WTC11 (cell line): Measurements from ENCODE around the gene XKR7. TPM values are rescaled to one million over a fixed set of nuclear protein-coding genes. Genes with fewer than 3 reads are reported as not detected.

Source experiments
- ATAC-seq: fragments of 200-7000 bp; cut with Tn5 transposase; 2 replicates; pipeline ENCODE4 v1.10.0; 2021; ENCODE audit warnings: mild to moderate bottlenecking, moderate library complexity
- CTCF ChIA-PET: fragments of 300-600 bp; sonication (Branson Sonifier 250); formaldehyde crosslinking; loops from one replicate; lab custom pipeline; 2021; ENCODE audit warnings: antibody characterized with exemption; lab: Charles Lee
- POLR2A ChIA-PET: fragments of 350-600 bp; sonication (Branson Sonifier 250); formaldehyde crosslinking; loops from one replicate; lab custom pipeline; 2021; ENCODE audit warnings: antibody characterized with exemption; lab: Charles Lee
- DNase-seq: peaks from one replicate; pipeline ENCODE4 v3.0.0; 2021; ENCODE audit warnings: low spot score
- H3K27ac Mint-ChIP-seq: 2 replicates; pipeline ENCODE4 v1.8.0; 2021; ENCODE audit warnings: mixed read lengths
- H3K27me3 Mint-ChIP-seq: 2 replicates; pipeline ENCODE4 v1.8.0; 2021; ENCODE audit warnings: low read depth, mild to moderate bottlenecking, moderate library complexity, mixed read lengths
- H3K36me3 Mint-ChIP-seq: 2 replicates; pipeline ENCODE4 v1.8.0; 2021; ENCODE audit warnings: mixed read lengths
- H3K4me1 Mint-ChIP-seq: 2 replicates; pipeline ENCODE4 v1.8.0; 2022; ENCODE audit warnings: mixed read lengths
- H3K4me3 Mint-ChIP-seq: 2 replicates; pipeline ENCODE4 v1.8.0; 2021; ENCODE audit warnings: mild to moderate bottlenecking, moderate library complexity, mixed read lengths
- H3K9me3 Mint-ChIP-seq: 2 replicates; pipeline ENCODE4 v1.8.0; 2021; ENCODE audit warnings: mixed read lengths
- E2F1 ChIP-seq: sonication (generic); formaldehyde crosslinking; IDR thresholded peaks from 2 replicates; pipeline ENCODE4 v1.8.0; 2022; ENCODE audit warnings: mild to moderate bottlenecking, missing genetic modification reagents
- EMX1 ChIP-seq: fragments of 250-450 bp; sonication (Bioruptor Pico); IDR thresholded peaks from 2 replicates; pipeline ENCODE4 v1.8.0; 2021; ENCODE audit warnings: mild to moderate bottlenecking
- ERG ChIP-seq: fragments of 250-450 bp; sonication (Bioruptor Pico); IDR thresholded peaks from 2 replicates; pipeline ENCODE4 v1.8.0; 2021; ENCODE audit warnings: mild to moderate bottlenecking
- FOXK1 ChIP-seq: sonication (generic); formaldehyde crosslinking; IDR thresholded peaks from 2 replicates; pipeline ENCODE4 v1.8.0; 2022; ENCODE audit warnings: mild to moderate bottlenecking, moderate library complexity, missing genetic modification reagents
- JUN ChIP-seq: sonication (generic); formaldehyde crosslinking; IDR thresholded peaks from 2 replicates; pipeline ENCODE4 v1.8.0; 2023; ENCODE audit warnings: mild to moderate bottlenecking, missing genetic modification reagents
- MXD4 ChIP-seq: fragments of 250-450 bp; sonication (Bioruptor Pico); IDR thresholded peaks from 2 replicates; pipeline ENCODE4 v1.8.0; 2021; ENCODE audit warnings: mild to moderate bottlenecking, moderate library complexity, borderline replicate concordance
- NFATC4 ChIP-seq: fragments of 250-450 bp; sonication (Bioruptor Pico); IDR thresholded peaks from 2 replicates; pipeline ENCODE4 v1.9.0; 2021; ENCODE audit warnings: mild to moderate bottlenecking
- NR1H2 ChIP-seq: sonication (generic); formaldehyde crosslinking; IDR thresholded peaks from 2 replicates; pipeline ENCODE4 v1.9.0; 2021; ENCODE audit warnings: mild to moderate bottlenecking, moderate library complexity, missing genetic modification reagents
- PREB ChIP-seq: sonication (generic); formaldehyde crosslinking; IDR thresholded peaks from 2 replicates; pipeline ENCODE4 v1.8.1; 2022; ENCODE audit warnings: mild to moderate bottlenecking, missing genetic modification reagents, moderate library complexity, borderline replicate concordance
- SMAD4 ChIP-seq: sonication (generic); formaldehyde crosslinking; IDR thresholded peaks from 2 replicates; pipeline ENCODE4 v1.8.0; 2022; ENCODE audit warnings: mild to moderate bottlenecking, missing genetic modification reagents
- SOX15 ChIP-seq: fragments of 250-450 bp; sonication (Bioruptor Pico); IDR thresholded peaks from 2 replicates; pipeline ENCODE4 v1.9.0; 2021; ENCODE audit warnings: mild to moderate bottlenecking
- ZNF219 ChIP-seq: sonication (generic); formaldehyde crosslinking; IDR thresholded peaks from 2 replicates; pipeline ENCODE4 v1.8.0; 2023; ENCODE audit warnings: missing genetic modification reagents, mild to moderate bottlenecking, borderline replicate concordance
- ZNF263 ChIP-seq: sonication (generic); formaldehyde crosslinking; IDR thresholded peaks from 2 replicates; pipeline ENCODE4 v1.8.1; 2022; ENCODE audit warnings: low read depth, mild to moderate bottlenecking, moderate library complexity, missing genetic modification reagents
- ZNF396 ChIP-seq: fragments of 250-450 bp; sonication (Bioruptor Pico); IDR thresholded peaks from 2 replicates; pipeline ENCODE4 v1.8.0; 2021; ENCODE audit warnings: mild to moderate bottlenecking, moderate library complexity, borderline replicate concordance
- ZNF416 ChIP-seq: fragments of 250-450 bp; sonication (Bioruptor Pico); IDR thresholded peaks from 2 replicates; pipeline ENCODE4 v1.9.0; 2021; ENCODE audit warnings: mild to moderate bottlenecking, inconsistent platforms
- ZNF423 ChIP-seq: fragments of 250-450 bp; sonication (Bioruptor Pico); IDR thresholded peaks from 2 replicates; pipeline ENCODE4 v2.1.2; 2022; ENCODE audit warnings: mild to moderate bottlenecking, moderate library complexity
- ZNF671 ChIP-seq: fragments of 250-450 bp; sonication (Bioruptor Pico); IDR thresholded peaks from 2 replicates; pipeline ENCODE4 v1.8.0; 2021; ENCODE audit warnings: mild to moderate bottlenecking
- total RNA-seq: library from RNA; stranded (reverse); gene quantifications from 3 replicates; pipeline ENCODE4 v1.2.3, GENCODE V29; 2021
- TF ChIP-seq, protein P1 (sequence below): fragments of 250-450 bp; sonication (Bioruptor Pico); IDR thresholded peaks from 2 replicates; pipeline ENCODE4 v1.9.0; 2021; ENCODE audit warnings: moderate library complexity, mild to moderate bottlenecking, inconsistent platforms, borderline replicate concordance
- TF ChIP-seq, protein P2 (sequence below): fragments of 250-450 bp; sonication (Bioruptor Pico); IDR thresholded peaks from 2 replicates; pipeline ENCODE4 v1.9.0; 2021; ENCODE audit warnings: mild to moderate bottlenecking
- TF ChIP-seq, protein P3 (sequence below): sonication (generic); formaldehyde crosslinking; IDR thresholded peaks from 2 replicates; pipeline ENCODE4 v1.8.1; 2022; ENCODE audit warnings: missing genetic modification reagents, borderline replicate concordance
- TF ChIP-seq, protein P4 (sequence below): sonication (generic); formaldehyde crosslinking; IDR thresholded peaks from 2 replicates; pipeline ENCODE4 v1.8.0; 2023; ENCODE audit warnings: missing genetic modification reagents
- TF ChIP-seq, protein P5 (sequence below): fragments of 250-450 bp; sonication (Bioruptor Pico); IDR thresholded peaks from 2 replicates; pipeline ENCODE4 v2.1.2; 2022; ENCODE audit warnings: mild to moderate bottlenecking, moderate library complexity
- TF ChIP-seq, protein P6 (sequence below): fragments of 200-600 bp; IDR thresholded peaks from 2 replicates; pipeline ENCODE4 v1.8.0; 2022; ENCODE audit warnings: antibody characterized with exemption

XKR7 gene
- total RNA-seq, 1 experiment from 2014 or later, result 2.5 TPM

- TF ChIP-seq PREB (CRISPR knock-in tag) (no peak), SOX15 (CRISPR knock-in tag) (no peak), SMAD4 (no peak), E2F1 (CRISPR knock-in tag) (no peak), ZNF416 (CRISPR knock-in tag) (no peak), EMX1 (CRISPR knock-in tag) (no peak), ZNF219 (CRISPR knock-in tag) (no peak), ZNF263 (CRISPR knock-in tag) (no peak), FOXK1 (CRISPR knock-in tag) (no peak)
Observed at GRCh38 chr20:32037929-32038328, 70.0 kb downstream of the XKR7 start (continued).

- 0 out of 2 replicates have a peak overlapping the region, but pooled peaks have one; percentile 6 for H3K27ac Mint-ChIP-seq
- H3K4me1 Mint-ChIP-seq, result peaks cover 25% of the 10 kb centered on the region
- DNase-seq (no peak), ATAC-seq (peak; percentile 52)
- no peaks in the 10 kb centered on the region for H3K9me3 Mint-ChIP-seq
- CTCF ChIA-PET, result interaction anchor here (0.6 to 1.5 kb wide), 5 partner anchors 23 to 217 kb away, joined by 3 to 7 read pairs (median 4); partner anchors contain the start of gene PDRG1
- POLR2A ChIA-PET, result no interaction called here
- H3K36me3 Mint-ChIP-seq, result no peaks in the 10 kb centered on the region
- 0 out of 2 replicates have a peak, but pooled peaks cover under 1% of the 10 kb centered on the region for H3K27me3 Mint-ChIP-seq
- no peak overlapping the region for H3K4me3 Mint-ChIP-seq
- TF ChIP-seq, protein P1, sequence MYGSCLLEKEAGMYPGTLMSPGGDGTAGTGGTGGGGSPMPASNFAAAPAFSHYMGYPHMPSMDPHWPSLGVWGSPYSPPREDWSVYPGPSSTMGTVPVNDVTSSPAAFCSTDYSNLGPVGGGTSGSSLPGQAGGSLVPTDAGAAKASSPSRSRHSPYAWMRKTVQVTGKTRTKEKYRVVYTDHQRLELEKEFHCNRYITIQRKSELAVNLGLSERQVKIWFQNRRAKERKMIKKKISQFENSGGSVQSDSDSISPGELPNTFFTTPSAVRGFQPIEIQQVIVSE (CRISPR knock-in tag), result no peak
- no peak for TF ChIP-seq ZNF423
- TF ChIP-seq, protein P2, sequence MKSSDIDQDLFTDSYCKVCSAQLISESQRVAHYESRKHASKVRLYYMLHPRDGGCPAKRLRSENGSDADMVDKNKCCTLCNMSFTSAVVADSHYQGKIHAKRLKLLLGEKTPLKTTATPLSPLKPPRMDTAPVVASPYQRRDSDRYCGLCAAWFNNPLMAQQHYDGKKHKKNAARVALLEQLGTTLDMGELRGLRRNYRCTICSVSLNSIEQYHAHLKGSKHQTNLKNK (CRISPR knock-in tag), result no peak
- TF ChIP-seq NR1H2, result no peak
- no peak for TF ChIP-seq ZNF671
- TF ChIP-seq, protein P3, sequence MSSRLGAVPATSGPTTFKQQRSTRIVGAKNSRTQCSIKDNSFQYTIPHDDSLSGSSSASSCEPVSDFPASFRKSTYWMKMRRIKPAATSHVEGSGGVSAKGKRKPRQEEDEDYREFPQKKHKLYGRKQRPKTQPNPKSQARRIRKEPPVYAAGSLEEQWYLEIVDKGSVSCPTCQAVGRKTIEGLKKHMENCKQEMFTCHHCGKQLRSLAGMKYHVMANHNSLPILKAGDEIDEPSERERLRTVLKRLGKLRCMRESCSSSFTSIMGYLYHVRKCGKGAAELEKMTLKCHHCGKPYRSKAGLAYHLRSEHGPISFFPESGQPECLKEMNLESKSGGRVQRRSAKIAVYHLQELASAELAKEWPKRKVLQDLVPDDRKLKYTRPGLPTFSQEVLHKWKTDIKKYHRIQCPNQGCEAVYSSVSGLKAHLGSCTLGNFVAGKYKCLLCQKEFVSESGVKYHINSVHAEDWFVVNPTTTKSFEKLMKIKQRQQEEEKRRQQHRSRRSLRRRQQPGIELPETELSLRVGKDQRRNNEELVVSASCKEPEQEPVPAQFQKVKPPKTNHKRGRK (CRISPR knock-in tag), result no peak
- no peak for TF ChIP-seq NFATC4 (CRISPR knock-in tag)
- TF ChIP-seq ZNF396 (CRISPR knock-in tag), result no peak
- no peak for TF ChIP-seq SMAD4
- no peak for TF ChIP-seq MXD4
- no peak for TF ChIP-seq ERG (CRISPR knock-in tag)
- TF ChIP-seq, protein P4, sequence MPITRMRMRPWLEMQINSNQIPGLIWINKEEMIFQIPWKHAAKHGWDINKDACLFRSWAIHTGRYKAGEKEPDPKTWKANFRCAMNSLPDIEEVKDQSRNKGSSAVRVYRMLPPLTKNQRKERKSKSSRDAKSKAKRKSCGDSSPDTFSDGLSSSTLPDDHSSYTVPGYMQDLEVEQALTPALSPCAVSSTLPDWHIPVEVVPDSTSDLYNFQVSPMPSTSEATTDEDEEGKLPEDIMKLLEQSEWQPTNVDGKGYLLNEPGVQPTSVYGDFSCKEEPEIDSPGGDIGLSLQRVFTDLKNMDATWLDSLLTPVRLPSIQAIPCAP (CRISPR knock-in tag), result no peak
- TF ChIP-seq, protein P5, sequence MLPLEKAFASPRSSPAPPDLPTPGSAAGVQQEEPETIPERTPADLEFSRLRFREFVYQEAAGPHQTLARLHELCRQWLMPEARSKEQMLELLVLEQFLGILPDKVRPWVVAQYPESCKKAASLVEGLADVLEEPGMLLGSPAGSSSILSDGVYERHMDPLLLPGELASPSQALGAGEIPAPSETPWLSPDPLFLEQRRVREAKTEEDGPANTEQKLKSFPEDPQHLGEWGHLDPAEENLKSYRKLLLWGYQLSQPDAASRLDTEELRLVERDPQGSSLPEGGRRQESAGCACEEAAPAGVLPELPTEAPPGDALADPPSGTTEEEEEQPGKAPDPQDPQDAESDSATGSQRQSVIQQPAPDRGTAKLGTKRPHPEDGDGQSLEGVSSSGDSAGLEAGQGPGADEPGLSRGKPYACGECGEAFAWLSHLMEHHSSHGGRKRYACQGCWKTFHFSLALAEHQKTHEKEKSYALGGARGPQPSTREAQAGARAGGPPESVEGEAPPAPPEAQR (CRISPR knock-in tag), result no peak
- TF ChIP-seq, protein P6, sequence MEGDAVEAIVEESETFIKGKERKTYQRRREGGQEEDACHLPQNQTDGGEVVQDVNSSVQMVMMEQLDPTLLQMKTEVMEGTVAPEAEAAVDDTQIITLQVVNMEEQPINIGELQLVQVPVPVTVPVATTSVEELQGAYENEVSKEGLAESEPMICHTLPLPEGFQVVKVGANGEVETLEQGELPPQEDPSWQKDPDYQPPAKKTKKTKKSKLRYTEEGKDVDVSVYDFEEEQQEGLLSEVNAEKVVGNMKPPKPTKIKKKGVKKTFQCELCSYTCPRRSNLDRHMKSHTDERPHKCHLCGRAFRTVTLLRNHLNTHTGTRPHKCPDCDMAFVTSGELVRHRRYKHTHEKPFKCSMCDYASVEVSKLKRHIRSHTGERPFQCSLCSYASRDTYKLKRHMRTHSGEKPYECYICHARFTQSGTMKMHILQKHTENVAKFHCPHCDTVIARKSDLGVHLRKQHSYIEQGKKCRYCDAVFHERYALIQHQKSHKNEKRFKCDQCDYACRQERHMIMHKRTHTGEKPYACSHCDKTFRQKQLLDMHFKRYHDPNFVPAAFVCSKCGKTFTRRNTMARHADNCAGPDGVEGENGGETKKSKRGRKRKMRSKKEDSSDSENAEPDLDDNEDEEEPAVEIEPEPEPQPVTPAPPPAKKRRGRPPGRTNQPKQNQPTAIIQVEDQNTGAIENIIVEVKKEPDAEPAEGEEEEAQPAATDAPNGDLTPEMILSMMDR, result no peak
- no peak for TF ChIP-seq JUN (CRISPR knock-in tag)
Observed at GRCh38 chr20:32040142-32040953, 72.4 kb downstream of the XKR7 start.
